ENCODE results near the gene WRAP73.

The WRAP73 gene

GRCh38 chr1:3640121-3640837, 9.6 kb downstream of the WRAP73 start:
- no peak for TF ChIP-seq CTCF (conservative IDR thresholded peaks at IDR 0.05; ENCODE audit: low read depth, low read length)
- no peak for DNase-seq (ENCODE audit: low read depth)
- no peak overlapping the region for H3K4me3 ChIP-seq (ENCODE audit: low read depth, low read length)

GRCh38 chr1:3639397-3639911, 10.4 kb downstream of the WRAP73 start:
- no peak for TF ChIP-seq CTCF (conservative IDR thresholded peaks at IDR 0.05; ENCODE audit: low read depth, low read length)
- no peak for DNase-seq (ENCODE audit: low read depth)

GRCh38 chr1:3638676-3639075, 11.2 kb downstream of the WRAP73 start:
- no peak for DNase-seq (ENCODE audit: low read depth)
- H3K4me3 ChIP-seq (ENCODE audit: low read depth, low read length): no peak overlapping the region
- TF ChIP-seq CTCF (conservative IDR thresholded peaks at IDR 0.05; ENCODE audit: low read depth, low read length): no peak

More at GRCh38 chr1:3639397-3639911, 10.4 kb downstream of the WRAP73 start:
- H3K4me3 ChIP-seq (ENCODE audit: low read depth, low read length): no peak overlapping the region

GRCh38 chr1:3638027-3638426, 11.9 kb downstream of the WRAP73 start:
- DNase-seq (ENCODE audit: low read depth): no peak
- no peak overlapping the region for H3K4me3 ChIP-seq (ENCODE audit: low read depth, low read length)
- no peak for TF ChIP-seq CTCF (conservative IDR thresholded peaks at IDR 0.05; ENCODE audit: low read depth, low read length)

- no peak for TF ChIP-seq CTCF (conservative IDR thresholded peaks at IDR 0.05; ENCODE audit: low read depth, low read length)
- no peak for DNase-seq (ENCODE audit: low read depth)
- no peak overlapping the region for H3K4me3 ChIP-seq (ENCODE audit: low read depth, low read length)
Measured at GRCh38 chr1:3636531-3636930, 13.4 kb downstream of the WRAP73 start.

- no peak overlapping the region for H3K4me3 ChIP-seq (ENCODE audit: low read depth, low read length)
- no peak for TF ChIP-seq CTCF (conservative IDR thresholded peaks at IDR 0.05; ENCODE audit: low read depth, low read length)
Measured at GRCh38 chr1:3636080-3636479, 13.8 kb downstream of the WRAP73 start.

More at GRCh38 chr1:3636080-3636479, 13.8 kb downstream of the WRAP73 start:
- DNase-seq (ENCODE audit: low read depth): no peak

All from choroid plexus epithelial cell (primary cell).